ENCODE data around the gene MPPED1.

GRCh38 chr22:43434928-43435311 is 23.1 kb downstream of the MPPED1 start:
- TF ChIP-seq CTCF (IDR thresholded peaks at IDR 0.05; ENCODE audit: borderline replicate concordance, extremely low read depth, low read length, poor library complexity, severe bottlenecking), result no peak
- no peak for TF ChIP-seq EZH2 (IDR thresholded peaks at IDR 0.05; ENCODE audit: borderline replicate concordance, low read depth, low read length, severe bottlenecking)
